HCT116 (cell line): Measurements from ENCODE around the gene PRKN. TPM values are rescaled to one million over a fixed set of nuclear protein-coding genes. Genes with fewer than 3 reads are reported as not detected.

Source experiments
- ATAC-seq: fragments of 200-7000 bp; cut with Tn5 transposase; 2 replicates; pipeline ENCODE4 v1.9.1; 2020; ENCODE audit warnings: mild to moderate bottlenecking, moderate library complexity
- BruUV-seq: library from RNA; stranded (reverse); fragments of 400-500 nt; replicated peaks from 2 replicates; lab custom pipeline; 2021; lab: Mats Ljungman, UMichigan
- CTCF ChIA-PET: fragments of 300-600 bp; sonication (Branson Sonifier 250); formaldehyde crosslinking; loops from one replicate; lab custom pipeline; 2021; ENCODE audit warnings: antibody characterized with exemption; lab: Charles Lee
- POLR2A ChIA-PET: fragments of 300-600, 350-600 bp; sonication (Branson Sonifier 250); formaldehyde crosslinking; loops from one replicate; lab custom pipeline; 2021; ENCODE audit warnings: antibody characterized with exemption; lab: Charles Lee
- RAD21 ChIA-PET, 2 experiments: fragments of 300-600 bp; sonication (Branson Sonifier 250); formaldehyde crosslinking; loops; one replicate each; lab custom pipeline; 2023; ENCODE audit warnings: low total read pairs in 2 of 2; ENCODE audit not compliant: uncharacterized antibody in 2 of 2, unreplicated experiment in 2 of 2, low non-redundant PET in 1 of 2; lab: Charles Lee
- DNase-seq: peaks from one replicate; pipeline ENCODE4 v3.0.0-alpha.2; 2010; ENCODE audit warnings: low read depth, low spot score
- H2AFZ ChIP-seq: fragments of 200-600 bp; shearing (Covaris generic), sonication (generic); 2 replicates; pipeline ENCODE4 v1.6.1; 2017; ENCODE audit warnings: low read depth, mixed run types, mixed read lengths, antibody characterized with exemption, low read length; ENCODE audit not compliant: poor library complexity, severe bottlenecking
- H3K27ac ChIP-seq: 2 replicates; pipeline ENCODE4 v1.5.1; 2012; ENCODE audit warnings: low read depth, low read length
- H3K27me3 ChIP-seq: fragments of 200-600 bp; sonication (generic); 2 replicates; pipeline ENCODE4 v1.6.1; 2016; ENCODE audit warnings: mixed run types, low read length, mixed read lengths; ENCODE audit not compliant: insufficient read depth
- H3K36me3 ChIP-seq, 2 experiments: fragments of 200-500 bp in 1 of 2; fragments of 200-600 bp in 1 of 2; sonication (Bioruptor generic) in 1 of 2; sonication (generic) in 1 of 2; 2 replicates each; pipeline versions ENCODE4 v1.5.1 to v1.6.1; 2014 to 2016; ENCODE audit warnings: low read length in 2 of 2, inconsistent platforms in 1 of 2, mixed read lengths in 1 of 2, mixed run types in 1 of 2; ENCODE audit not compliant: insufficient read depth in 2 of 2, control insufficient read depth in 1 of 2
- H3K4me1 ChIP-seq, 2 experiments: fragments of 200-600 bp in 1 of 2; sonication (generic) in 1 of 2; 2 replicates each; pipeline versions ENCODE4 v1.5.1 to v1.6.1; 2012 to 2017; ENCODE audit warnings: low read length in 2 of 2, inconsistent platforms in 1 of 2, mild to moderate bottlenecking in 1 of 2, mixed read lengths in 1 of 2, mixed run types in 1 of 2, moderate library complexity in 1 of 2; ENCODE audit not compliant: insufficient read depth in 2 of 2, control insufficient read depth in 1 of 2
- H3K4me2 ChIP-seq: fragments of 200-600 bp; sonication (generic); 2 replicates; pipeline ENCODE4 v1.6.1; 2017; ENCODE audit warnings: mixed run types, low read length, mixed read lengths
- H3K4me3 ChIP-seq, 2 experiments: fragments of 200-600 bp in 1 of 2; sonication (generic) in 1 of 2; replicated peaks in 1 of 2; 2 replicates each; pipeline ENCODE4 v1.5.1; 2011 to 2016; ENCODE audit warnings: low read length in 2 of 2, control low read depth in 1 of 2, low read depth in 1 of 2, mild to moderate bottlenecking in 1 of 2, mixed read lengths in 1 of 2, mixed run types in 1 of 2
- H3K79me2 ChIP-seq: fragments of 200-600 bp; sonication (generic); 2 replicates; pipeline ENCODE4 v1.6.1; 2017; ENCODE audit warnings: mild to moderate bottlenecking, mixed run types, low read length, moderate library complexity, mixed read lengths; ENCODE audit not compliant: insufficient read depth
- H3K9ac ChIP-seq: fragments of 200-600 bp; sonication (generic); 2 replicates; pipeline ENCODE4 v1.6.1; 2016; ENCODE audit warnings: low read length, mixed read lengths
- H3K9me2 ChIP-seq: fragments of 200-600 bp; sonication (generic), shearing (Covaris generic); 2 replicates; pipeline ENCODE4 v1.6.1; 2017; ENCODE audit warnings: mixed run types, mild to moderate bottlenecking, moderate library complexity; ENCODE audit not compliant: insufficient read depth
- H3K9me3 ChIP-seq, 2 experiments: fragments of 200-500 bp in 1 of 2; fragments of 200-600 bp in 1 of 2; sonication (Bioruptor generic) in 1 of 2; sonication (generic) in 1 of 2; 2 replicates each; pipeline ENCODE4 v1.6.1; 2014 to 2017; ENCODE audit warnings: low read length in 2 of 2, mixed read lengths in 2 of 2, inconsistent platforms in 1 of 2, low read depth in 1 of 2, mild to moderate bottlenecking in 1 of 2, mixed run types in 1 of 2, moderate library complexity in 1 of 2; ENCODE audit not compliant: control insufficient read depth in 1 of 2, insufficient read depth in 1 of 2
- H4K20me1 ChIP-seq: fragments of 200-600 bp; sonication (generic), shearing (Covaris generic); 2 replicates; pipeline ENCODE4 v1.6.1; 2017; ENCODE audit warnings: mixed run types, mild to moderate bottlenecking, moderate library complexity; ENCODE audit not compliant: insufficient read depth
- CBX3 ChIP-seq: IDR thresholded peaks from 2 replicates; pipeline ENCODE4 v1.6.1; 2012; ENCODE audit warnings: low read depth
- CEBPB ChIP-seq: IDR thresholded peaks from 2 replicates; pipeline ENCODE4 v1.6.1; 2012; ENCODE audit warnings: low read depth
- ELF1 ChIP-seq: IDR thresholded peaks from 2 replicates; pipeline ENCODE4 v1.6.1; 2012; ENCODE audit warnings: low read depth, borderline replicate concordance
- EZH2 ChIP-seq: fragments of 200-600 bp; sonication (generic); IDR thresholded peaks from 2 replicates; pipeline ENCODE4 v1.6.1; 2017; ENCODE audit warnings: antibody characterized with exemption, mixed run types
- EZH2phosphoT487 ChIP-seq: fragments of 200-600 bp; IDR thresholded peaks from 2 replicates; pipeline ENCODE4 v1.6.1; 2018; ENCODE audit warnings: antibody characterized with exemption, borderline replicate concordance
- JUND ChIP-seq: IDR thresholded peaks from 2 replicates; pipeline ENCODE4 v1.6.1; 2012
- POLR2A ChIP-seq: IDR thresholded peaks from 2 replicates; pipeline ENCODE4 v1.7.0; 2011; ENCODE audit warnings: borderline replicate concordance; ENCODE audit not compliant: insufficient read depth, insufficient read length; ENCODE audit errors: extremely low read depth
- RAD21 ChIP-seq: IDR thresholded peaks from 2 replicates; pipeline ENCODE4 v1.6.1; 2012; ENCODE audit warnings: low read depth, mild to moderate bottlenecking
- TCF7L2 ChIP-seq: IDR thresholded peaks from 2 replicates; pipeline ENCODE4 v1.7.0; 2011; ENCODE audit warnings: borderline replicate concordance, inconsistent platforms; ENCODE audit not compliant: insufficient read depth, insufficient read length; ENCODE audit errors: extremely low read depth
- YY1 ChIP-seq: IDR thresholded peaks from 2 replicates; pipeline ENCODE4 v1.6.1; 2011; ENCODE audit warnings: low read length, low read depth, moderate library complexity, mild to moderate bottlenecking; ENCODE audit not compliant: insufficient replicate concordance; ENCODE audit errors: extremely low read depth
- ZNF274 ChIP-seq: fragments of 200-500 bp; sonication (Bioruptor generic); IDR thresholded peaks from 2 replicates; pipeline ENCODE4 v1.6.1; 2014; ENCODE audit warnings: mild to moderate bottlenecking, low read depth, low read length, inconsistent platforms
- intact Hi-C: fragments of 100-400 bp; cut with micrococcal nuclease; formaldehyde crosslinking; loops from 2 replicates; pipeline ENCODE4 v1.10.0; 2022
- total RNA-seq: library from RNA; stranded (reverse); gene quantifications from one replicate; pipeline ENCODE4 v1.2.1, GENCODE V29; 2021; ENCODE audit not compliant: unreplicated experiment
- TF ChIP-seq, protein P1 (sequence below), 3 experiments: fragments of 200-600 bp in 1 of 3; sonication (generic) in 1 of 3; IDR thresholded peaks in 2 of 3; conservative IDR thresholded peaks in 1 of 3; 2 replicates each; pipeline ENCODE4 v1.5.1; 2012 to 2017; ENCODE audit warnings: low read depth in 2 of 3, low read length in 2 of 3, antibody characterized with exemption in 1 of 3, borderline replicate concordance in 1 of 3, control low read depth in 1 of 3, mild to moderate bottlenecking in 1 of 3, mixed read lengths in 1 of 3, mixed run types in 1 of 3, moderate library complexity in 1 of 3; ENCODE audit not compliant: insufficient read depth in 1 of 3
- TF ChIP-seq, protein P2 (sequence below): IDR thresholded peaks from 2 replicates; pipeline ENCODE4 v1.6.1; 2012
- TF ChIP-seq, protein P3 (sequence below): IDR thresholded peaks from 2 replicates; pipeline ENCODE4 v1.6.1; 2012; ENCODE audit warnings: low read depth
- TF ChIP-seq, protein P4 (sequence below): IDR thresholded peaks from 2 replicates; pipeline ENCODE4 v1.6.1; 2011; ENCODE audit warnings: mild to moderate bottlenecking, low read length, moderate library complexity; ENCODE audit not compliant: insufficient replicate concordance; ENCODE audit errors: extremely low read depth

The PRKN gene
- total RNA-seq, 1 experiment from 2014 or later = 2.6 TPM

DNA sequence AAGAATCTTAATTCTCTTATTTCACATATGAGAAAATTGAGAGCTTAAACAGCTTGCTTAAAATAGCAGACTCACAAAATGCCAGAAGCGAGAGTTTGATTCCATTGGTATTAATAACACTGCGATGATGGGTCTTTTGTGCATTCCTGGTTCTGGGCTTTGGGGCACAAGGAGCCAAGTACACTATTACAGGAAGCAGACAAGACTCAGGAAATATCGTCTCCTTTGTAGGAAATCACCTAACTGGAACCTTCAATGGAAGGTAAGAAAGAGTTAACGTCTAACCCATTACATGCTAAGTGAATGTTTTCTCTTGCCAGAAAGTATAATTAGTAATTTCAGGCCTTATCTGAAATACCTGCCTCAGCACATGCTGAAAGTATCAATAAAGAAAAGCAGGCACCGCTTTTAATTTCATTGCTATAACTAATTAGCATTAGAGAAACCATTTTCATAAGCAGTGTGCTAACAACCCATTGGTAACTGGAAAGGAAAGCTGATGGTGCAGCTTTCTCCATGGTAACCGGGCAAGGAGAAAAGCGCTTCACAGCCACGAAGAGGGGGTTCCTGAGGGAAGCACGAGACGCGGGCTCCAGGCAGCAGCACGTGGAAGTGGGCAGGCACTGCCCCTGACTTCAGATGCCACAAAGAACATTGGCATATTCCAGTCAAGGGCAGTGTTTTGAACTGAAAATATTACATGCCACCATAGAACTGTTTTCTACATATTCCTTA lies 1247.0 kb downstream of the PRKN start:
- intact Hi-C loops = no loop called here
- no peak for ATAC-seq
- Histone ChIP-seq H3K9me3 (no peaks in the 10 kb centered on the region), H3K4me3 (no peak overlapping the region), H4K20me1 (no peaks in the 10 kb centered on the region), H2AFZ (no peak overlapping the region), H3K27ac (no peak overlapping the region), H3K27me3 (no peaks in the 10 kb centered on the region), H3K79me2 (no peaks in the 10 kb centered on the region), H3K36me3 (no peaks in the 10 kb centered on the region), H3K9me2 (no peaks in the 10 kb centered on the region), H3K4me1 (no peaks in the 10 kb centered on the region), H3K4me2 (no peak overlapping the region), H3K9ac (no peak overlapping the region)
- no peak for DNase-seq
- TF ChIP-seq ZNF274 (no peak), POLR2A (no peak), EZH2 (no peak), ELF1 (no peak), CBX3 (no peak), TCF7L2 (no peak), CEBPB (no peak), JUND (no peak), EZH2phosphoT487 (no peak), RAD21 (no peak), YY1 (no peak)
- TF ChIP-seq, protein P1, sequence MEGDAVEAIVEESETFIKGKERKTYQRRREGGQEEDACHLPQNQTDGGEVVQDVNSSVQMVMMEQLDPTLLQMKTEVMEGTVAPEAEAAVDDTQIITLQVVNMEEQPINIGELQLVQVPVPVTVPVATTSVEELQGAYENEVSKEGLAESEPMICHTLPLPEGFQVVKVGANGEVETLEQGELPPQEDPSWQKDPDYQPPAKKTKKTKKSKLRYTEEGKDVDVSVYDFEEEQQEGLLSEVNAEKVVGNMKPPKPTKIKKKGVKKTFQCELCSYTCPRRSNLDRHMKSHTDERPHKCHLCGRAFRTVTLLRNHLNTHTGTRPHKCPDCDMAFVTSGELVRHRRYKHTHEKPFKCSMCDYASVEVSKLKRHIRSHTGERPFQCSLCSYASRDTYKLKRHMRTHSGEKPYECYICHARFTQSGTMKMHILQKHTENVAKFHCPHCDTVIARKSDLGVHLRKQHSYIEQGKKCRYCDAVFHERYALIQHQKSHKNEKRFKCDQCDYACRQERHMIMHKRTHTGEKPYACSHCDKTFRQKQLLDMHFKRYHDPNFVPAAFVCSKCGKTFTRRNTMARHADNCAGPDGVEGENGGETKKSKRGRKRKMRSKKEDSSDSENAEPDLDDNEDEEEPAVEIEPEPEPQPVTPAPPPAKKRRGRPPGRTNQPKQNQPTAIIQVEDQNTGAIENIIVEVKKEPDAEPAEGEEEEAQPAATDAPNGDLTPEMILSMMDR (IDR thresholded peaks at IDR 0.05 in 2 of 3, conservative IDR thresholded peaks at IDR 0.05 in 1 of 3; ENCODE audit: borderline replicate concordance in 1 of 3, insufficient read depth in 1 of 3, low read depth in 2 of 3, low read length in 2 of 3) = no peak
- TF ChIP-seq, protein P2, sequence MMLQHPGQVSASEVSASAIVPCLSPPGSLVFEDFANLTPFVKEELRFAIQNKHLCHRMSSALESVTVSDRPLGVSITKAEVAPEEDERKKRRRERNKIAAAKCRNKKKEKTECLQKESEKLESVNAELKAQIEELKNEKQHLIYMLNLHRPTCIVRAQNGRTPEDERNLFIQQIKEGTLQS = no peak
- TF ChIP-seq, protein P3, sequence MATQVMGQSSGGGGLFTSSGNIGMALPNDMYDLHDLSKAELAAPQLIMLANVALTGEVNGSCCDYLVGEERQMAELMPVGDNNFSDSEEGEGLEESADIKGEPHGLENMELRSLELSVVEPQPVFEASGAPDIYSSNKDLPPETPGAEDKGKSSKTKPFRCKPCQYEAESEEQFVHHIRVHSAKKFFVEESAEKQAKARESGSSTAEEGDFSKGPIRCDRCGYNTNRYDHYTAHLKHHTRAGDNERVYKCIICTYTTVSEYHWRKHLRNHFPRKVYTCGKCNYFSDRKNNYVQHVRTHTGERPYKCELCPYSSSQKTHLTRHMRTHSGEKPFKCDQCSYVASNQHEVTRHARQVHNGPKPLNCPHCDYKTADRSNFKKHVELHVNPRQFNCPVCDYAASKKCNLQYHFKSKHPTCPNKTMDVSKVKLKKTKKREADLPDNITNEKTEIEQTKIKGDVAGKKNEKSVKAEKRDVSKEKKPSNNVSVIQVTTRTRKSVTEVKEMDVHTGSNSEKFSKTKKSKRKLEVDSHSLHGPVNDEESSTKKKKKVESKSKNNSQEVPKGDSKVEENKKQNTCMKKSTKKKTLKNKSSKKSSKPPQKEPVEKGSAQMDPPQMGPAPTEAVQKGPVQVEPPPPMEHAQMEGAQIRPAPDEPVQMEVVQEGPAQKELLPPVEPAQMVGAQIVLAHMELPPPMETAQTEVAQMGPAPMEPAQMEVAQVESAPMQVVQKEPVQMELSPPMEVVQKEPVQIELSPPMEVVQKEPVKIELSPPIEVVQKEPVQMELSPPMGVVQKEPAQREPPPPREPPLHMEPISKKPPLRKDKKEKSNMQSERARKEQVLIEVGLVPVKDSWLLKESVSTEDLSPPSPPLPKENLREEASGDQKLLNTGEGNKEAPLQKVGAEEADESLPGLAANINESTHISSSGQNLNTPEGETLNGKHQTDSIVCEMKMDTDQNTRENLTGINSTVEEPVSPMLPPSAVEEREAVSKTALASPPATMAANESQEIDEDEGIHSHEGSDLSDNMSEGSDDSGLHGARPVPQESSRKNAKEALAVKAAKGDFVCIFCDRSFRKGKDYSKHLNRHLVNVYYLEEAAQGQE = no peak
- TF ChIP-seq, protein P4, sequence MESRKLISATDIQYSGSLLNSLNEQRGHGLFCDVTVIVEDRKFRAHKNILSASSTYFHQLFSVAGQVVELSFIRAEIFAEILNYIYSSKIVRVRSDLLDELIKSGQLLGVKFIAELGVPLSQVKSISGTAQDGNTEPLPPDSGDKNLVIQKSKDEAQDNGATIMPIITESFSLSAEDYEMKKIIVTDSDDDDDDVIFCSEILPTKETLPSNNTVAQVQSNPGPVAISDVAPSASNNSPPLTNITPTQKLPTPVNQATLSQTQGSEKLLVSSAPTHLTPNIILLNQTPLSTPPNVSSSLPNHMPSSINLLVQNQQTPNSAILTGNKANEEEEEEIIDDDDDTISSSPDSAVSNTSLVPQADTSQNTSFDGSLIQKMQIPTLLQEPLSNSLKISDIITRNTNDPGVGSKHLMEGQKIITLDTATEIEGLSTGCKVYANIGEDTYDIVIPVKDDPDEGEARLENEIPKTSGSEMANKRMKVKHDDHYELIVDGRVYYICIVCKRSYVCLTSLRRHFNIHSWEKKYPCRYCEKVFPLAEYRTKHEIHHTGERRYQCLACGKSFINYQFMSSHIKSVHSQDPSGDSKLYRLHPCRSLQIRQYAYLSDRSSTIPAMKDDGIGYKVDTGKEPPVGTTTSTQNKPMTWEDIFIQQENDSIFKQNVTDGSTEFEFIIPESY = no peak
- ChIA-PET POLR2A (no interaction called here), RAD21 (no interaction called here), CTCF (no interaction called here)
- BruUV-seq = no TSS peak
